ENCODE data around the gene SMIM36. TPM values are rescaled to one million over a fixed set of nuclear protein-coding genes. Genes with fewer than 3 reads are reported as not detected.
"Not testable (repeated sequence)": the region's sequence is repeated elsewhere in the genome, so short reads cannot be mapped to it uniquely, and the experiment has no call there.

The SMIM36 gene
- total RNA-seq, 1 donor from 2014 or later, result not detected

DNA sequence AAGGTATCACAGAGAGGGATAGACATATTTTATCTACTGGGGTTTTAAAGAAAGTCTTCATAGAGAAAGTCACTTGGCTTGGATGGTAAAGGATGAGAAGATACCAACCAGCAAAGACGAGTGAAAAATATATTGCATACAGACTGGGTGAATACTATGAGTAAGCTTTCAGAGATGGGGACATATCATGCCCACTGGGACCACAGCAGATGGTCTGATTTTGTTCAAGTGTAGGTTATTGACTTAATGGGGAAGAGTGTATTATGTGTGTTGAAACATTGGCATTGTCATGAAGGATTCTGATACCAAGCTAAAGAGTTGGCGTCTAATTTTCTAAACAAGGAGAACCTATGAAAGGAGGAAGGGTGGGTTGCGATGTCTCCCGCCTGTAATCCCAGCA is 75.8 kb downstream of the SMIM36 start:
- TF ChIP-seq, protein P1, sequence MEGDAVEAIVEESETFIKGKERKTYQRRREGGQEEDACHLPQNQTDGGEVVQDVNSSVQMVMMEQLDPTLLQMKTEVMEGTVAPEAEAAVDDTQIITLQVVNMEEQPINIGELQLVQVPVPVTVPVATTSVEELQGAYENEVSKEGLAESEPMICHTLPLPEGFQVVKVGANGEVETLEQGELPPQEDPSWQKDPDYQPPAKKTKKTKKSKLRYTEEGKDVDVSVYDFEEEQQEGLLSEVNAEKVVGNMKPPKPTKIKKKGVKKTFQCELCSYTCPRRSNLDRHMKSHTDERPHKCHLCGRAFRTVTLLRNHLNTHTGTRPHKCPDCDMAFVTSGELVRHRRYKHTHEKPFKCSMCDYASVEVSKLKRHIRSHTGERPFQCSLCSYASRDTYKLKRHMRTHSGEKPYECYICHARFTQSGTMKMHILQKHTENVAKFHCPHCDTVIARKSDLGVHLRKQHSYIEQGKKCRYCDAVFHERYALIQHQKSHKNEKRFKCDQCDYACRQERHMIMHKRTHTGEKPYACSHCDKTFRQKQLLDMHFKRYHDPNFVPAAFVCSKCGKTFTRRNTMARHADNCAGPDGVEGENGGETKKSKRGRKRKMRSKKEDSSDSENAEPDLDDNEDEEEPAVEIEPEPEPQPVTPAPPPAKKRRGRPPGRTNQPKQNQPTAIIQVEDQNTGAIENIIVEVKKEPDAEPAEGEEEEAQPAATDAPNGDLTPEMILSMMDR (IDR thresholded peaks at IDR 0.05), result no peak
- Histone ChIP-seq H3K4me3 (no peak overlapping the region), H3K27me3 (ENCODE audit: low read depth) (no peaks in the 10 kb centered on the region), H3K9me3 (no peaks in the 10 kb centered on the region), H3K4me1 (peaks cover 23% of the 10 kb centered on the region), H3K36me3 (no peaks in the 10 kb centered on the region), H3K27ac (no peak overlapping the region)
- DNase-seq (no peak), ATAC-seq (no peak)
- intact Hi-C loops (cut with DNase I), result no loop called here

DNA sequence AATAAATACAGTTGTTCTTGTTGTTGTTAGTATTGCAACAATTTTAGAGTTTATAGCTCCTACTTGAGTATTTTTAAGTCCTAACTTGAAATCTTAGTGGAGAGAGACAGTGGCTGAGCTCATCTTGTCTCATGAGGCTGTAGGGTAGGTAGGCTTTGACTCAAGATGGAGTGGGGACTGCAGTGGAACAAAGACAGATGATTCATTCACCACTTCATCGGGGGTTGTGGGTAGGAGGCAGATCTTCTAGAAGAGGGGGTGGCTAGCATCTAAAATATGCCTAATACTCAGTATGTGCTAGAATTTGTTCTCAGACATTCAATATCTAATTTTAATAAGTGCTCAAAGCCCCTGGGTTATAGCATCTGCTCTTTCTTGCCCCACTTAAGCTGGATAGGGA is 76.5 kb downstream of the SMIM36 start:
- peaks cover 23% of the 10 kb centered on the region for H3K4me1 ChIP-seq
- no peak overlapping the region for H3K4me3 ChIP-seq
- no peaks in the 10 kb centered on the region for H3K36me3 ChIP-seq
- H3K27me3 ChIP-seq (ENCODE audit: low read depth), result no peaks in the 10 kb centered on the region
- TF ChIP-seq, protein P1 (IDR thresholded peaks at IDR 0.05), result no peak
- no peak overlapping the region for H3K27ac ChIP-seq
- ATAC-seq, result no peak
- DNase-seq, result no peak
- no peaks in the 10 kb centered on the region for H3K9me3 ChIP-seq
- intact Hi-C loops (cut with DNase I), result no loop called here

DNA sequence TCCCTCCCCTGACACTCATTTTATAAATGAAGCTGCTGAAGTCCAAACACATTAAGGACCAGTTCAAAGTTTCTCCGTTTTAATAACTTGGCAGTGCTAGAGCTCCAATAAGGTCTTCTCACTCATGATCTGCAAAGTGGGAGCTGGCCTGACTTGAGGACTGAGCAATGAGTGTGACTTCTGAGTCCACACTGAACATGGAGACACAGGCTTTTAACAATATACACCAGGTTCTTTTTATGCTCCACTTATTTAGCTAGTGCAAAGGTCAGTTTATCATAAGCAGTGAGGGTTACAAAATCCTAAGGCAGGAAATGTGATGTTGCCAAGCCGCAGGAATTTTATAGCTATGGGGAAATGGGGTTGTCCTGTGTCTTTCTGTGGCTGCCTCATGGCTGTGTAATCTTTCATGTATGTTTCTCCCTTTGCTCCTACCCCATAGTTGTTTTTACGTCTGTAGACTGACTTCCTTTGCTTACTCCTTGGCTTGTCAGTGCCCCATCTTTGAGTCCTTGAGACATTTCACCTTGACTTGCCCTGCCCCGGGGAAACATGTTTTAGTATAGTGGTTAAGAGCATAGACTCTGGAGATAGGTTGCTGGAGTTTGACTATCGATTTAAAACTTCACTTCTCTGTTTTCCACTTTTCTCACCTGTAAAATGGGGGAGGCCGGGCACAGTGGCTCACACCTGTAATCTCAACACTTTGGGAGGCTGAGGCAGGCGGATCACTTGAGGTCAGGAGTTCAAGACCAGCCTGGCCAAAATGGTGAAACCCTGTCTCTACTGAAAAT is 77.4 kb downstream of the SMIM36 start:
- H3K9me3 ChIP-seq, result no peaks in the 10 kb centered on the region
- TF ChIP-seq, protein P1 (IDR thresholded peaks at IDR 0.05), result no peak
- DNase-seq (no peak), ATAC-seq (peak; percentile 69 to 84)
- intact Hi-C loops (cut with DNase I), result no loop called here
- no peak overlapping the region for H3K4me3 ChIP-seq
- H3K36me3 ChIP-seq, result no peaks in the 10 kb centered on the region
- no peak overlapping the region for H3K27ac ChIP-seq
- H3K4me1 ChIP-seq, result peaks cover 23% of the 10 kb centered on the region
- no peaks in the 10 kb centered on the region for H3K27me3 ChIP-seq (ENCODE audit: low read depth)

DNA sequence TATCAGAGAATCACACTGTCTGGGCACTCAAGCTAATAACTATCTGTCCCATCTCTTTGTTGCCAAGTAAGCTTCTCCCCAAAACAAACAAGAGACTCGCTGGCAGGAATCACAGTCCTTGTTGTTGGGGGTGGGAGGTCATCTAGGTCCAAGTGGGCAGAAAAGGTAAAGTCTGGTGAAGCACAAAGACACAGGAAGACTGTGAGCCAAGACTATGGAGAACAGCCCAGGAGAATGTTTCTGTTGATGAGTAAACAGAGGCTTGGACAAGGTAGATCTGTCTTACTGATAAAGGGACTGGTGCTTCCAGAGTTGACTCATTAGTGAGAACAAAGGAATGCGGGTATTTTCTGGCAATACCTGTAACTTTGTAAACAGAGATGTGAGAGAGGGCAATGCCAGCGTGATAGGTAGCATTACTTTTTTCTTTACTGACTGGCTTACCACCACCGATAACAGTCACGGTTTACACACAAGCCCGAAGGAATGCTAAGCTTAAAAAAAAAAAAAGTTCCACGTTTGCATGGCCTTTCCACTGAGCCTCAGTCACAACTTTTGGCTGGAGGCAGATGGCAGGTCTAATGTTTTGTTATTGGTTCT is 78.1 kb downstream of the SMIM36 start:
- Histone ChIP-seq H3K4me3 (no peak overlapping the region), H3K4me1 (peaks cover 23% of the 10 kb centered on the region), H3K27me3 (ENCODE audit: low read depth) (no peaks in the 10 kb centered on the region), H3K36me3 (no peaks in the 10 kb centered on the region), H3K27ac (no peak overlapping the region), H3K9me3 (no peaks in the 10 kb centered on the region)
- ATAC-seq (peak; percentile 45 to 82), DNase-seq (no peak)
- intact Hi-C loops (cut with DNase I), result no loop called here
- TF ChIP-seq, protein P1 (IDR thresholded peaks at IDR 0.05), result no peak

DNA sequence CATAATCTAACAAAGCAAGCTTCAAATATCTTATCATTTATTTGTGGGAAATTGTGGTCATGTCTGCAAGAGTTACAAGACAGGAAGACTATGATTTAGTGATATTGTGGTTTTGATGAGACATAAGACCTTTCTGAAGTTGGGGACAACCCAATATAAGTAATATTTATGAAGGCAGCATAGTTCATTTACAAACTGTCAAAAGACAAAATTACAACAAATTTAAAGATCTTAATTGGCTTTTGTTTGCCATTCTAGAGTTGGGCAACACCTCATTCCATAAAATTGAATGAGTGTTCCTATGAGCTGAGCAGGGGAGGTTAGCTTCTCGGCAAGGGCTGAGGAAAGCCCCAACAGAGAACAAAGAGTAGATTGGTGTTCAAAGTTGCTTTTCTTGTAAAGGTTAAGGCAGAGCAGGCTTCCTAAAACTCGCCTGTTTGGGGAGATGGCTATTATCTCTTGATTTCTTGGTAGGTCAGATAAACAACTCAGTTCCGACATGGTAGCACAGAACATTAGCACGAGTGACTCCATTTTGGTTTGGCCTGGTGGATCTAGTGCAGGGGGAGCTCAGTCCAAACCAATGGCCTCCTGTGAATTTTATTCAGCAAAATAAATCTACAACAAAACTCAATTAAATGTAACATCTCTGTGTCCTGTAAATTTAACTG is 78.8 kb downstream of the SMIM36 start:
- H3K27me3 ChIP-seq (ENCODE audit: low read depth), result no peaks in the 10 kb centered on the region
- no peak overlapping the region for H3K27ac ChIP-seq
- H3K4me1 ChIP-seq, result peaks cover 22% of the 10 kb centered on the region
- TF ChIP-seq, protein P1 (IDR thresholded peaks at IDR 0.05), result no peak
- intact Hi-C loops (cut with DNase I), result no loop called here
- DNase-seq (no peak), ATAC-seq (no peak)
- no peaks in the 10 kb centered on the region for H3K36me3 ChIP-seq
- H3K4me3 ChIP-seq, result no peak overlapping the region
- no peaks in the 10 kb centered on the region for H3K9me3 ChIP-seq

DNA sequence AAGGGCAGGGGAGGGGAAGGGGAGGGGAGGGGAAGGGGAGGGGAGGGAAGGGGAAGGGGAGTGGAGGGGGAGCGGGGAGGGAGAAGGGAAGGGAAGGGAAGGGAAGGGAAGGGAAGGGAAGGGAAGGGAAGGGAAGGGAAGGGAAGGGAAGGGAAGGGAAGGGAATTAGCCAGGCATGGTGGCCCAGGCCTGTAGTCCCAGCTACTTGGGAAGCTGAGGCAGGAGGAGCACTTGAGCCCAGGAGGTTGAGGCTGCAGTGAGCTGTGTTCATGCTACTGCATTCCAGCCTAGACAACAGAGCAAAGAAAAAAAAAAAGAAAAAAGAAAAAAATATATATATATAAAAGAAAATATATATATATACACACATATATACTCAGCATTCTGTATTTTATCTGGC is 79.3 kb downstream of the SMIM36 start:
- ATAC-seq; H3K36me3 ChIP-seq; intact Hi-C loops (cut with DNase I); H3K4me3 ChIP-seq; H3K9me3 ChIP-seq; H3K27ac ChIP-seq; H3K27me3 ChIP-seq (ENCODE audit: low read depth); DNase-seq: not testable (repeated sequence)
- H3K4me1 ChIP-seq, result peaks cover 17% of the 10 kb centered on the region
